Measurements from ENCODE around the gene PALLD.

- TF ChIP-seq CTCF (IDR thresholded peaks at IDR 0.05) (no peak), POLR2A (IDR thresholded peaks at IDR 0.05) (no peak)
Observed at GRCh38 chr4:168502861-168503260, 6.0 kb downstream of the PALLD start.

Data from esophagus squamous epithelium (tissue), 4 donors.